Measurements from ENCODE around the gene DRD1.

DRD1 gene

DNA sequence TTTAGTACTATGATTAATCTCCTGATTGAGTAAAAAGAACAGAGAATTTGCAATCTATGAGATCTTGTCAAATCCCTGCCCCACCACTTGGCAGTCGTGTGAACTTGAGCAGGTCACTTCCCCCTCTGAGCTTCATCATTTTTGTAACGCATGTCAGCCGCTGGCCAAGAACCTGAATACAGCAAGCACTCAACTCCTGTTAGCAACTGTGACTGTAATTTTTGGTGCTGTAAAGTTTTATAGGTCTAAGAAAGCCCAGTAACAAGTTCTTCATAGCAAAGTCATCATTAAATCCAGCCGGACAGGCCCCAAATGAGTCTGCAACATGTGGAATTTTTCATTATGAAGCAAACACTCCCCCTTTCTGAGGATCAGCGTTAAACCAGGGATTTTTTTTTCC, 49.4 kb downstream of the DRD1 start:
- Histone ChIP-seq H3K4me3 (ENCODE audit: extremely low read depth, insufficient read depth, low read length, poor library complexity, severe bottlenecking) (no peak overlapping the region), H3K27ac (ENCODE audit: low read depth, low read length, severe bottlenecking) (no peak overlapping the region), H3K4me1 (ENCODE audit: control insufficient read depth, insufficient read depth, low read length, poor library complexity, severe bottlenecking) (no peaks in the 10 kb centered on the region), H3K9me3 (ENCODE audit: control insufficient read depth, low read length) (no peaks in the 10 kb centered on the region), H3K36me3 (ENCODE audit: control insufficient read depth, insufficient read depth, low read length) (no peaks in the 10 kb centered on the region)
- 82 to 93% methylated on average over 2 to 3 of the region's 5 CpGs for WGBS, 2 experiments (ENCODE audit: insufficient coverage in 2 of 2)

DNA sequence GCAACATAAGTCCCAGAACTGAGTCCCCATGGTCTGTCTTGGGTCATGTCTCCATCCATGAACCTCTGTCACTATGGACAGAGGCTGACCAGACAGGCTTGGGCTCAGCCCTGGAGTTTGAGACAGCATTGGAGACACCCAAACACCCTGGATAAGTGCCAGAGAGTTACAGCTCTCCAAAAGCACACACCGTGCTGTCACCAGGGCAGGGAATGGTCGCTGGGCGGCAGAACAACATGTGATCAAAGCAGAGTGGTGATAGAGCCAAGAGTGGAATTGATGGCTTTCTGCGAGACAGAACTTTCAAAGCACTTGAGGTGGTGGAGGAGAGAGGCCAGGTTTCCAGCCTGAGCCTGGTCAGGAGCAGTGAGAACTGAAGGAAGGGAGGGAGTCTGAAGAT, 50.1 kb downstream of the DRD1 start:
- Histone ChIP-seq H3K4me3 (ENCODE audit: extremely low read depth, insufficient read depth, low read length, poor library complexity, severe bottlenecking) (no peak overlapping the region), H3K36me3 (ENCODE audit: control insufficient read depth, insufficient read depth, low read length) (no peaks in the 10 kb centered on the region), H3K27ac (ENCODE audit: low read depth, low read length, severe bottlenecking) (no peak overlapping the region), H3K4me1 (ENCODE audit: control insufficient read depth, insufficient read depth, low read length, poor library complexity, severe bottlenecking) (no peaks in the 10 kb centered on the region), H3K9me3 (ENCODE audit: control insufficient read depth, low read length) (no peaks in the 10 kb centered on the region)
- WGBS, 2 experiments (ENCODE audit: insufficient coverage in 2 of 2) = 86 to 88% methylated on average over 4 of the region's 4 CpGs

DNA sequence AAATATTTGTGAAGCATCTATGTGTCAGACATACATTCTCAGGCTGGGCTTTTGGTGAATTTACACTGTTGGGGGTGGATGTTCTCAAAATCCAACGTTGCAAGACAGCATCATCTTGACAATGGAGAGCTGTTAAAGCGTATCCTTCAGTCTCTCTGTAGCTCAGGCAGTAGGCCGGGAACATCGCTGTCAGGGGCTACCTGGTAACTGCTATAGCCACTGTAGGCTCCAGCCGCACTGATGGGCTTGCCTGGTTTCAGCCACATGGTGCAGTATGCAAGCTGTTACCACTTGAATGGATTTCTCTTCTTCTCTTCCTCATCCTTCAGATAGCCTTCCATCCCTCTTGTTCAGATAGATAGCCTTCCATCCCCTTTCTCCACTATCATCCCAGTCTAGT, 51.7 kb downstream of the DRD1 start:
- H3K36me3 ChIP-seq (ENCODE audit: control insufficient read depth, insufficient read depth, low read length) = no peaks in the 10 kb centered on the region
- no peaks in the 10 kb centered on the region for H3K9me3 ChIP-seq (ENCODE audit: control insufficient read depth, low read length)
- 90% methylated on average over 3 to 5 of the region's 5 CpGs for WGBS, 2 experiments (ENCODE audit: insufficient coverage in 2 of 2)

DNA sequence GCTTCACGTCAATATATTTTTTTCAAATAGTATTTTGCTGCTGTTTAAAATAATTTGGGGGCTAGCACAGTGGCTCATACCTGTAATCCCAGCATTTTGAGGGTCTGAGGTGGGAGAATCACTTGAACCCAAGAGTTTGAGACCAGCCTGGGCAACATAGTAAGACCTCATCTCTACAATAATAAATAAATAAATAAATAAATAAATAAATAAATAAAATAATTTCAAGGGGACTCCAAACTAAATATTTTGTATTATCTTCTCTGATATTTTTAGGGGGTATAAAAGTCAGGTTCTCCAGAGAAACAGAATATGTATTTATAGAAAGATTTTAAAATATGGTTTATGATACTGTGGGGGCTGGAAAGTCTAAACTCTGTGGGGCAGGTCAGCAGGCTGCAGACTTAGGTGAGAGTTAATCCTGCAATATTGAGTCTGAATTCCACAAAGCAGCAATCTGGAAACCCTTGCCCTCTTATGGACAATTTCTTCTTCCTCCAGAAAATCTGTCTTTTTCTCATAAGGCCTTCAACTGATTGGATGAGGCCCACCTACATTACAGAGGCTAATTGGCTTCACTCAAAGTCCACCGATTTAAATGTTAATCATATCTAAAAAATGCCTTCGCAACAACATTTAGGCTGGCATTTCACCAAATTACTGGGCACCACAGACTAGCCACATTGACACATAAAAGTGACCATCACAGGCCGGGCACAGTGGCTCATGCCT, 53.5 kb downstream of the DRD1 start:
- Histone ChIP-seq H3K9me3 (ENCODE audit: control insufficient read depth, low read length) (no peaks in the 10 kb centered on the region), H3K27ac (ENCODE audit: low read depth, low read length, severe bottlenecking) (no peak overlapping the region), H3K36me3 (ENCODE audit: control insufficient read depth, insufficient read depth, low read length) (no peaks in the 10 kb centered on the region), H3K4me3 (ENCODE audit: extremely low read depth, insufficient read depth, low read length, poor library complexity, severe bottlenecking) (no peak overlapping the region), H3K4me1 (ENCODE audit: control insufficient read depth, insufficient read depth, low read length, poor library complexity, severe bottlenecking) (no peaks in the 10 kb centered on the region)
- 88 to 100% methylated on average over 3 of the region's 4 CpGs for WGBS, 2 experiments (ENCODE audit: insufficient coverage in 2 of 2)

More for the DNA sequence above, 51.7 kb downstream of the DRD1 start:
- Histone ChIP-seq H3K27ac (ENCODE audit: low read depth, low read length, severe bottlenecking) (no peak overlapping the region), H3K4me3 (ENCODE audit: extremely low read depth, insufficient read depth, low read length, poor library complexity, severe bottlenecking) (no peak overlapping the region), H3K4me1 (ENCODE audit: control insufficient read depth, insufficient read depth, low read length, poor library complexity, severe bottlenecking) (no peaks in the 10 kb centered on the region)
